ENCODE measurements around the gene LRRC8C. TPM values are rescaled to one million over a fixed set of nuclear protein-coding genes. Genes with fewer than 3 reads are reported as not detected.

Gene LRRC8C
- total and polyA plus RNA-seq, 2 experiments from 2014 or later: 0.89 to 3.9 TPM

DNA sequence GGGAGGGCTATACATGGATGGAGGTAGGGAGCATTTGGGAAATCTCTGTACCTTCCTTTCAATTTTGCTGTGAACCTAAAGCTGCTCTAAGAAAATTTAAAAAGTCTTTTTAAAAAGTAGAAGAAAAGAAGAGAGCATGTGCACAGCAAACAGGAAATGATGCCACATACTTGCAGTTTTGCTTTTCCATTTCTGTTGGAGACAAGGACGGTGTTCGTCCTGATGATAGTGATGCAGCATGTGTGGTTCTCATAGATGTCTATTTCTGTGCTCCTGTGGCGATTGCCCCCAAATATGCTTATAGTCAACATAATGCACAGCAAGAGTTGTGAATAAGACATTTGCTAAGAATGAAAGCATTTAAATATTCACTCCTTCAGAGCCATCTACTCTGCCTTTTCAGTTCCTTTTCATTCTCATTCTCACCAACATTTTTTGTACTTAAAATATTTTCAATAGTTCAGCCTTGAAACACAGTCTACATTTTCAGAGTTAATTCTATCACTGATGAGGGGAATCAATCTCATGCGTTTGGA lies 66.6 kb downstream of the LRRC8C start:
- Histone ChIP-seq H3K4me2 (no peak overlapping the region), H3K4me1 (ENCODE audit: insufficient read depth) (no peaks in the 10 kb centered on the region), H3K27ac (ENCODE audit: low read depth) (no peak overlapping the region), H2AFZ (no peak overlapping the region), H3K36me3 (ENCODE audit: insufficient read depth) (no peaks in the 10 kb centered on the region), H3K4me3 (no peak overlapping the region), H4K20me1 (replicated peaks; ENCODE audit: insufficient read depth) (no peaks in the 10 kb centered on the region), H3F3A (replicated peaks; ENCODE audit: low read depth) (no peaks in the 10 kb centered on the region), H3K79me2 (replicated peaks; ENCODE audit: insufficient read depth) (no peaks in the 10 kb centered on the region), H3K9me2 (ENCODE audit: insufficient read depth) (no peaks in the 10 kb centered on the region), H3K27me3 (ENCODE audit: insufficient read depth) (no peaks in the 10 kb centered on the region)
- DNase-seq (ENCODE audit: low spot score) (no peak), ATAC-seq (no peak)
- Mint-ChIP-seq H3K27me3 (ENCODE audit: insufficient read depth, low read depth, poor library complexity) (no peaks in the 10 kb centered on the region), H3K36me3 (ENCODE audit: low read depth) (no peaks in the 10 kb centered on the region), H3K27ac (no peak overlapping the region), H3K4me1 (no peaks in the 10 kb centered on the region), H3K4me3 (no peak overlapping the region), H3K9me3 (no peaks in the 10 kb centered on the region)
- TF ChIP-seq STAT1 (IDR thresholded peaks at IDR 0.05; ENCODE audit: unreplicated experiment): no peak
- no peak for TF ChIP-seq ZNF114 (CRISPR knock-in tag; IDR thresholded peaks at IDR 0.05)
- TF ChIP-seq EZH2phosphoT487 (IDR thresholded peaks at IDR 0.05; ENCODE audit: unreplicated experiment): no peak
- TF ChIP-seq EZH2 (IDR thresholded peaks at IDR 0.05; ENCODE audit: low read depth, unreplicated experiment): no peak
- no peak for TF ChIP-seq NANOG (IDR thresholded peaks at IDR 0.05; ENCODE audit: borderline replicate concordance)
- TF ChIP-seq JUNB (IDR thresholded peaks at IDR 0.05; ENCODE audit: unreplicated experiment): no peak
- TF ChIP-seq, protein P1, sequence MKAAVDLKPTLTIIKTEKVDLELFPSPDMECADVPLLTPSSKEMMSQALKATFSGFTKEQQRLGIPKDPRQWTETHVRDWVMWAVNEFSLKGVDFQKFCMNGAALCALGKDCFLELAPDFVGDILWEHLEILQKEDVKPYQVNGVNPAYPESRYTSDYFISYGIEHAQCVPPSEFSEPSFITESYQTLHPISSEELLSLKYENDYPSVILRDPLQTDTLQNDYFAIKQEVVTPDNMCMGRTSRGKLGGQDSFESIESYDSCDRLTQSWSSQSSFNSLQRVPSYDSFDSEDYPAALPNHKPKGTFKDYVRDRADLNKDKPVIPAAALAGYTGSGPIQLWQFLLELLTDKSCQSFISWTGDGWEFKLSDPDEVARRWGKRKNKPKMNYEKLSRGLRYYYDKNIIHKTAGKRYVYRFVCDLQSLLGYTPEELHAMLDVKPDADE (IDR thresholded peaks at IDR 0.05): no peak
- TF ChIP-seq, protein P2, sequence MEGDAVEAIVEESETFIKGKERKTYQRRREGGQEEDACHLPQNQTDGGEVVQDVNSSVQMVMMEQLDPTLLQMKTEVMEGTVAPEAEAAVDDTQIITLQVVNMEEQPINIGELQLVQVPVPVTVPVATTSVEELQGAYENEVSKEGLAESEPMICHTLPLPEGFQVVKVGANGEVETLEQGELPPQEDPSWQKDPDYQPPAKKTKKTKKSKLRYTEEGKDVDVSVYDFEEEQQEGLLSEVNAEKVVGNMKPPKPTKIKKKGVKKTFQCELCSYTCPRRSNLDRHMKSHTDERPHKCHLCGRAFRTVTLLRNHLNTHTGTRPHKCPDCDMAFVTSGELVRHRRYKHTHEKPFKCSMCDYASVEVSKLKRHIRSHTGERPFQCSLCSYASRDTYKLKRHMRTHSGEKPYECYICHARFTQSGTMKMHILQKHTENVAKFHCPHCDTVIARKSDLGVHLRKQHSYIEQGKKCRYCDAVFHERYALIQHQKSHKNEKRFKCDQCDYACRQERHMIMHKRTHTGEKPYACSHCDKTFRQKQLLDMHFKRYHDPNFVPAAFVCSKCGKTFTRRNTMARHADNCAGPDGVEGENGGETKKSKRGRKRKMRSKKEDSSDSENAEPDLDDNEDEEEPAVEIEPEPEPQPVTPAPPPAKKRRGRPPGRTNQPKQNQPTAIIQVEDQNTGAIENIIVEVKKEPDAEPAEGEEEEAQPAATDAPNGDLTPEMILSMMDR (conservative IDR thresholded peaks at IDR 0.05; ENCODE audit: low read depth in 2 of 2): no peak
- no peak for TF ChIP-seq ZNF331 (CRISPR knock-in tag; IDR thresholded peaks at IDR 0.05; ENCODE audit: low read depth)
- TF ChIP-seq CREB1 (CRISPR knock-in tag; IDR thresholded peaks at IDR 0.05; ENCODE audit: low read depth): no peak

- H2AFZ ChIP-seq: no peak overlapping the region
- Mint-ChIP-seq H3K27ac (no peak overlapping the region), H3K4me1 (peaks cover 7% of the 10 kb centered on the region; the same call in 2 of the 3 replicates), H3K36me3 (ENCODE audit: low read depth) (no peaks in the 10 kb centered on the region), H3K27me3 (ENCODE audit: insufficient read depth, low read depth, poor library complexity) (no peaks in the 10 kb centered on the region), H3K9me3 (no peaks in the 10 kb centered on the region), H3K4me3 (no peak overlapping the region)
- H4K20me1 ChIP-seq (replicated peaks; ENCODE audit: insufficient read depth): no peaks in the 10 kb centered on the region
- DNase-seq (ENCODE audit: low spot score) (no peak), ATAC-seq (no peak)
- no peak overlapping the region for H3K4me2 ChIP-seq
- TF ChIP-seq, protein P2 (conservative IDR thresholded peaks at IDR 0.05; ENCODE audit: low read depth in 2 of 2): no peak
- no peak for TF ChIP-seq JUNB (IDR thresholded peaks at IDR 0.05; ENCODE audit: unreplicated experiment)
- TF ChIP-seq ZNF114 (CRISPR knock-in tag; IDR thresholded peaks at IDR 0.05): no peak
- no peak for TF ChIP-seq POLR2AphosphoS5 (IDR thresholded peaks at IDR 0.05; ENCODE audit: low read depth)
- TF ChIP-seq, protein P1 (IDR thresholded peaks at IDR 0.05): no peak
- no peak for TF ChIP-seq EZH2 (IDR thresholded peaks at IDR 0.05; ENCODE audit: low read depth, unreplicated experiment)
- no peak for TF ChIP-seq REST (IDR thresholded peaks at IDR 0.05; ENCODE audit: unreplicated experiment)
- TF ChIP-seq EZH2phosphoT487 (IDR thresholded peaks at IDR 0.05; ENCODE audit: unreplicated experiment): no peak
- TF ChIP-seq CREB1 (CRISPR knock-in tag; IDR thresholded peaks at IDR 0.05; ENCODE audit: low read depth): no peak
- TF ChIP-seq ZNF331 (CRISPR knock-in tag; IDR thresholded peaks at IDR 0.05; ENCODE audit: low read depth): no peak
- H3F3A ChIP-seq (replicated peaks; ENCODE audit: low read depth): no peaks in the 10 kb centered on the region
- H3K27me3 ChIP-seq (ENCODE audit: insufficient read depth): no peaks in the 10 kb centered on the region
- peaks cover 11% of the 10 kb centered on the region for H3K4me1 ChIP-seq (ENCODE audit: insufficient read depth)
- H3K27ac ChIP-seq (ENCODE audit: low read depth): no peak overlapping the region
- no peaks in the 10 kb centered on the region for H3K79me2 ChIP-seq (replicated peaks; ENCODE audit: insufficient read depth)
- no peak overlapping the region for H3K4me3 ChIP-seq
- no peaks in the 10 kb centered on the region for H3K36me3 ChIP-seq (ENCODE audit: insufficient read depth)
- H3K9me2 ChIP-seq (ENCODE audit: insufficient read depth): no peaks in the 10 kb centered on the region
Measured at GRCh38 chr1:89701746-89702241, 68.9 kb downstream of the LRRC8C start.

Measured in GM23338 (cell line).